Liver (tissue), 9 donors: Measurements from ENCODE around the gene DNAH8. TPM values are rescaled to one million over a fixed set of nuclear protein-coding genes. Genes with fewer than 3 reads are reported as not detected.

ENCODE experiments used
- DNase-seq: peaks from one replicate; pipeline ENCODE4 v3.0.0-alpha.2; 2017; ENCODE audit warnings: low spot score
- H3K27ac ChIP-seq, 2 donors: one replicate each; pipeline ENCODE4 v1.7.0; 2013; ENCODE audit warnings: inconsistent platforms in 2 of 2, low read length in 2 of 2, control low read depth in 1 of 2, low read depth in 1 of 2, mild to moderate bottlenecking in 1 of 2
- H3K27me3 ChIP-seq, 4 donors: one replicate each; pipeline versions ENCODE4 v1.6.1 to v1.7.0; 2013; ENCODE audit warnings: low read length in 3 of 4, inconsistent platforms in 1 of 4, mild to moderate bottlenecking in 1 of 4, moderate library complexity in 1 of 4; ENCODE audit not compliant: control insufficient read depth in 4 of 4, insufficient read depth in 4 of 4
- H3K36me3 ChIP-seq, 4 donors: one replicate each; pipeline versions ENCODE4 v1.6.1 to v1.7.0; 2013; ENCODE audit warnings: low read length in 3 of 4, mild to moderate bottlenecking in 3 of 4, low read depth in 1 of 4, moderate library complexity in 1 of 4; ENCODE audit not compliant: control insufficient read depth in 4 of 4, insufficient read depth in 3 of 4
- H3K4me1 ChIP-seq, 4 donors: one replicate each; pipeline versions ENCODE4 v1.6.1 to v1.7.0; 2013; ENCODE audit warnings: low read length in 3 of 4, mild to moderate bottlenecking in 3 of 4, moderate library complexity in 1 of 4; ENCODE audit not compliant: control insufficient read depth in 4 of 4, insufficient read depth in 4 of 4
- H3K4me3 ChIP-seq, 3 donors: one replicate each; pipeline versions ENCODE4 v1.6.1 to v1.7.0; 2013; ENCODE audit warnings: low read length in 3 of 3, control low read depth in 1 of 3, low read depth in 1 of 3, mild to moderate bottlenecking in 1 of 3
- H3K9ac ChIP-seq, 2 donors: one replicate each; pipeline ENCODE4 v1.7.0; 2013; ENCODE audit warnings: low read length in 2 of 2, mild to moderate bottlenecking in 2 of 2, moderate library complexity in 2 of 2, control low read depth in 1 of 2, low read depth in 1 of 2
- H3K9me3 ChIP-seq, 4 donors: one replicate each; pipeline versions ENCODE4 v1.6.1 to v1.7.0; 2013; ENCODE audit warnings: low read length in 3 of 4; ENCODE audit not compliant: control insufficient read depth in 4 of 4
- EGR1 ChIP-seq, 2 donors: IDR thresholded peaks; 2 replicates each; pipeline ENCODE4 v1.6.1; 2016 to 2018; ENCODE audit warnings: antibody characterized with exemption in 2 of 2, low read depth in 2 of 2
- FOXA2 ChIP-seq: IDR thresholded peaks from 2 replicates; pipeline ENCODE4 v1.6.1; 2016; ENCODE audit warnings: antibody characterized with exemption
- GABPA ChIP-seq, 2 donors: IDR thresholded peaks in 1 of 2; conservative IDR thresholded peaks in 1 of 2; 2 replicates each; pipeline ENCODE4 v1.6.1; 2016; ENCODE audit warnings: antibody characterized with exemption in 2 of 2, mild to moderate bottlenecking in 1 of 2, moderate library complexity in 1 of 2
- HNF4A ChIP-seq, 2 donors: conservative IDR thresholded peaks; 2 replicates each; pipeline ENCODE4 v1.6.1; 2016; ENCODE audit warnings: antibody characterized with exemption in 2 of 2, mild to moderate bottlenecking in 2 of 2
- RAD21 ChIP-seq, 2 donors: IDR thresholded peaks; 2 replicates each; pipeline ENCODE4 v1.6.1; 2016; ENCODE audit warnings: antibody characterized with exemption in 2 of 2, mild to moderate bottlenecking in 2 of 2
- RXRA ChIP-seq, 2 donors: IDR thresholded peaks; 2 replicates each; pipeline ENCODE4 v1.6.1; 2017 to 2018; ENCODE audit warnings: antibody characterized with exemption in 2 of 2, mild to moderate bottlenecking in 1 of 2
- SP1 ChIP-seq: IDR thresholded peaks from 2 replicates; pipeline ENCODE4 v1.6.1; 2018; ENCODE audit warnings: antibody characterized with exemption, mild to moderate bottlenecking
- TAF1 ChIP-seq: conservative IDR thresholded peaks from 2 replicates; pipeline ENCODE4 v1.6.1; 2016; ENCODE audit warnings: antibody characterized with exemption, mild to moderate bottlenecking
- WGBS: extraction: QIAGEN DNeasy Blood & Tissue Kit; methylation state at CpG from one replicate; pipeline ENCODE4 v1.1.7; 2013; 5-methylcytosine and 5-hydroxymethylcytosine counted together
- polyA plus RNA-seq, 2 donors: library from polyadenylated mRNA; stranded (reverse) in 1 of 2; unstranded in 1 of 2; fragments of 200-250 nt in 1 of 2; fragments of >200 nt in 1 of 2; fragmentation: Nextera tagmentation in 1 of 2; extraction: Ambion mirVana in 1 of 2; gene quantifications; one replicate each; pipeline versions ENCODE4 v1.2.1 to v1.2.3, GENCODE V29; 2013 to 2015
- total RNA-seq, 2 donors: library from RNA; depleted of rRNA; stranded (reverse); fragments of >200 nt; gene quantifications; one replicate each; pipeline ENCODE4 v1.2.3, GENCODE V29; 2014
- TF ChIP-seq, protein P1 (sequence below): IDR thresholded peaks from 2 replicates; pipeline ENCODE4 v1.6.1; 2016; ENCODE audit warnings: antibody characterized with exemption
- TF ChIP-seq, protein P2 (sequence below): IDR thresholded peaks from 2 replicates; pipeline ENCODE4 v1.6.1; 2016; ENCODE audit warnings: antibody characterized with exemption
- TF ChIP-seq, protein P3 (sequence below): IDR thresholded peaks from 2 replicates; pipeline ENCODE4 v1.6.1; 2016; ENCODE audit warnings: antibody characterized with exemption, mild to moderate bottlenecking
- TF ChIP-seq, protein P4 (sequence below): fragments of 150-350 bp; IDR thresholded peaks from 2 replicates; pipeline ENCODE4 v1.5.1; 2017; ENCODE audit warnings: improper control_type of control experiment, low read depth, low read length; ENCODE audit not compliant: missing input control
- TF ChIP-seq, protein P5 (sequence below): IDR thresholded peaks from 2 replicates; pipeline ENCODE4 v1.6.1; 2016; ENCODE audit warnings: antibody characterized with exemption
- donor health status: healthy.
- donor health status: healthy.
- donor health status: healthy.
- donor health status: healthy.
- donor health status: healthy.

Gene DNAH8
- total and polyA plus RNA-seq, 4 donors = under 0.01 to 0.05 TPM; not detected in 2

DNA sequence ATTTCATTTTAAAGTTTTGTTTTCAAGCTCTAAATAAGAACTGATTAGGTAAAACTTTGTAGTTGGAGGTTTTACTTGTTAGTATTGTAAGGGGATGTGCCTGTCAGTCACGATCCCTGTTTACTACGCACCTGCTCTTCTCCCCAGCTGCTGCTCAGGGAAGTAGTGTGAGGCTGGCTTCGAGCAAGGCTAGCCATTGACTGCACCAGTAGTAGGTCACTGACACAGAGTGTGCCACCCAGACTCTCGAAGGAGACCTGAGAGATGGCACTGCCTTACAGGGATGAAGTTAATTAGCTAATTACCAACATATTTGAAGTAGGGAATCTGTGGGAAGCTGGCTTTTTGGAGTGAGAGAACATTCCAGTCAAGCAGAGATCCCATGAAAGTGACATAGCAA lies 89.2 kb downstream of the DNAH8 start:
- no peak for TF ChIP-seq GABPA (IDR thresholded peaks at IDR 0.05 in 1 of 2, conservative IDR thresholded peaks at IDR 0.05 in 1 of 2)
- TF ChIP-seq SP1 = no peak
- TF ChIP-seq, protein P1, sequence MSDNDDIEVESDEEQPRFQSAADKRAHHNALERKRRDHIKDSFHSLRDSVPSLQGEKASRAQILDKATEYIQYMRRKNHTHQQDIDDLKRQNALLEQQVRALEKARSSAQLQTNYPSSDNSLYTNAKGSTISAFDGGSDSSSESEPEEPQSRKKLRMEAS = no peak
- TF ChIP-seq, protein P2, sequence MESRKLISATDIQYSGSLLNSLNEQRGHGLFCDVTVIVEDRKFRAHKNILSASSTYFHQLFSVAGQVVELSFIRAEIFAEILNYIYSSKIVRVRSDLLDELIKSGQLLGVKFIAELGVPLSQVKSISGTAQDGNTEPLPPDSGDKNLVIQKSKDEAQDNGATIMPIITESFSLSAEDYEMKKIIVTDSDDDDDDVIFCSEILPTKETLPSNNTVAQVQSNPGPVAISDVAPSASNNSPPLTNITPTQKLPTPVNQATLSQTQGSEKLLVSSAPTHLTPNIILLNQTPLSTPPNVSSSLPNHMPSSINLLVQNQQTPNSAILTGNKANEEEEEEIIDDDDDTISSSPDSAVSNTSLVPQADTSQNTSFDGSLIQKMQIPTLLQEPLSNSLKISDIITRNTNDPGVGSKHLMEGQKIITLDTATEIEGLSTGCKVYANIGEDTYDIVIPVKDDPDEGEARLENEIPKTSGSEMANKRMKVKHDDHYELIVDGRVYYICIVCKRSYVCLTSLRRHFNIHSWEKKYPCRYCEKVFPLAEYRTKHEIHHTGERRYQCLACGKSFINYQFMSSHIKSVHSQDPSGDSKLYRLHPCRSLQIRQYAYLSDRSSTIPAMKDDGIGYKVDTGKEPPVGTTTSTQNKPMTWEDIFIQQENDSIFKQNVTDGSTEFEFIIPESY = no peak
- TF ChIP-seq, protein P3, sequence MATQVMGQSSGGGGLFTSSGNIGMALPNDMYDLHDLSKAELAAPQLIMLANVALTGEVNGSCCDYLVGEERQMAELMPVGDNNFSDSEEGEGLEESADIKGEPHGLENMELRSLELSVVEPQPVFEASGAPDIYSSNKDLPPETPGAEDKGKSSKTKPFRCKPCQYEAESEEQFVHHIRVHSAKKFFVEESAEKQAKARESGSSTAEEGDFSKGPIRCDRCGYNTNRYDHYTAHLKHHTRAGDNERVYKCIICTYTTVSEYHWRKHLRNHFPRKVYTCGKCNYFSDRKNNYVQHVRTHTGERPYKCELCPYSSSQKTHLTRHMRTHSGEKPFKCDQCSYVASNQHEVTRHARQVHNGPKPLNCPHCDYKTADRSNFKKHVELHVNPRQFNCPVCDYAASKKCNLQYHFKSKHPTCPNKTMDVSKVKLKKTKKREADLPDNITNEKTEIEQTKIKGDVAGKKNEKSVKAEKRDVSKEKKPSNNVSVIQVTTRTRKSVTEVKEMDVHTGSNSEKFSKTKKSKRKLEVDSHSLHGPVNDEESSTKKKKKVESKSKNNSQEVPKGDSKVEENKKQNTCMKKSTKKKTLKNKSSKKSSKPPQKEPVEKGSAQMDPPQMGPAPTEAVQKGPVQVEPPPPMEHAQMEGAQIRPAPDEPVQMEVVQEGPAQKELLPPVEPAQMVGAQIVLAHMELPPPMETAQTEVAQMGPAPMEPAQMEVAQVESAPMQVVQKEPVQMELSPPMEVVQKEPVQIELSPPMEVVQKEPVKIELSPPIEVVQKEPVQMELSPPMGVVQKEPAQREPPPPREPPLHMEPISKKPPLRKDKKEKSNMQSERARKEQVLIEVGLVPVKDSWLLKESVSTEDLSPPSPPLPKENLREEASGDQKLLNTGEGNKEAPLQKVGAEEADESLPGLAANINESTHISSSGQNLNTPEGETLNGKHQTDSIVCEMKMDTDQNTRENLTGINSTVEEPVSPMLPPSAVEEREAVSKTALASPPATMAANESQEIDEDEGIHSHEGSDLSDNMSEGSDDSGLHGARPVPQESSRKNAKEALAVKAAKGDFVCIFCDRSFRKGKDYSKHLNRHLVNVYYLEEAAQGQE = no peak
- no peak for TF ChIP-seq RXRA (IDR thresholded peaks at IDR 0.05)
- TF ChIP-seq, protein P4, sequence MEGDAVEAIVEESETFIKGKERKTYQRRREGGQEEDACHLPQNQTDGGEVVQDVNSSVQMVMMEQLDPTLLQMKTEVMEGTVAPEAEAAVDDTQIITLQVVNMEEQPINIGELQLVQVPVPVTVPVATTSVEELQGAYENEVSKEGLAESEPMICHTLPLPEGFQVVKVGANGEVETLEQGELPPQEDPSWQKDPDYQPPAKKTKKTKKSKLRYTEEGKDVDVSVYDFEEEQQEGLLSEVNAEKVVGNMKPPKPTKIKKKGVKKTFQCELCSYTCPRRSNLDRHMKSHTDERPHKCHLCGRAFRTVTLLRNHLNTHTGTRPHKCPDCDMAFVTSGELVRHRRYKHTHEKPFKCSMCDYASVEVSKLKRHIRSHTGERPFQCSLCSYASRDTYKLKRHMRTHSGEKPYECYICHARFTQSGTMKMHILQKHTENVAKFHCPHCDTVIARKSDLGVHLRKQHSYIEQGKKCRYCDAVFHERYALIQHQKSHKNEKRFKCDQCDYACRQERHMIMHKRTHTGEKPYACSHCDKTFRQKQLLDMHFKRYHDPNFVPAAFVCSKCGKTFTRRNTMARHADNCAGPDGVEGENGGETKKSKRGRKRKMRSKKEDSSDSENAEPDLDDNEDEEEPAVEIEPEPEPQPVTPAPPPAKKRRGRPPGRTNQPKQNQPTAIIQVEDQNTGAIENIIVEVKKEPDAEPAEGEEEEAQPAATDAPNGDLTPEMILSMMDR = no peak
- TF ChIP-seq HNF4A (conservative IDR thresholded peaks at IDR 0.05) = no peak
- Histone ChIP-seq H3K4me1 (no peaks in the 10 kb centered on the region), H3K27me3 (no peaks in the 10 kb centered on the region), H3K9me3 (no peaks in the 10 kb centered on the region), H3K9ac (no peak overlapping the region), H3K4me3 (no peak overlapping the region), H3K27ac (no peak overlapping the region), H3K36me3 (no peaks in the 10 kb centered on the region)
- no peak for DNase-seq
- 66% methylated on average over 4 of the region's 4 CpGs for WGBS

DNA sequence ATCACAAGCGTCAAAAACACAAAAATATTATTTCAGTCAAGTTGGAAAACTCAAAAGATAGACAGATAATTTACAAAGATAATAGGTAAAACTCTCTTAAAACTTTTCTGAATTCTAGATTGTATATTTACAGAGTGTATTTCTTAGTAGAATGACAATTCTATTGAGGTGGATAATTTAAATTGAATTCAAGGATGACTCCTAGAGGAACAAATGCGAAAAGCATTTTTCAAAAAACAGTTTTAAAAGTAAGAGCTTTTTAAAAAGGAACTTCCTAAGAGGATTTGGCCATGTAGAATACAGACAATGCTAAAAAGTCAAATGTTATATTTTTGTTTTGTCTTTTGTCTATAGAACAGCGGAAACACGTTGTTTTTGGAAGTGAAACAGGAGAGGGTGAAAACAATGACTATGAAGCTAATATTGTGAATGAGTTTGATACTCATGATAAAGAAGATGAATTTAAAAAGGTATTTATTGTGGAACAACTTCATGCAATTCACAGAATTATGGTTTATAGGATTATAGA lies 90.1 kb downstream of the DNAH8 start:
- Histone ChIP-seq H3K36me3 (no peaks in the 10 kb centered on the region), H3K4me3 (no peak overlapping the region), H3K27me3 (no peaks in the 10 kb centered on the region), H3K27ac (no peak overlapping the region), H3K9me3 (no peaks in the 10 kb centered on the region), H3K9ac (no peak overlapping the region), H3K4me1 (no peaks in the 10 kb centered on the region)
- DNase-seq = no peak
- TF ChIP-seq, protein P1 = no peak
- TF ChIP-seq FOXA2 (no peak), RXRA (IDR thresholded peaks at IDR 0.05) (no peak), RAD21 (IDR thresholded peaks at IDR 0.05) (no peak), EGR1 (IDR thresholded peaks at IDR 0.05; ENCODE audit: low read depth in 2 of 2) (no peak), TAF1 (no peak), SP1 (no peak)
- TF ChIP-seq, protein P5, sequence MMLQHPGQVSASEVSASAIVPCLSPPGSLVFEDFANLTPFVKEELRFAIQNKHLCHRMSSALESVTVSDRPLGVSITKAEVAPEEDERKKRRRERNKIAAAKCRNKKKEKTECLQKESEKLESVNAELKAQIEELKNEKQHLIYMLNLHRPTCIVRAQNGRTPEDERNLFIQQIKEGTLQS = no peak
- TF ChIP-seq, protein P2 = no peak
- TF ChIP-seq, protein P4 = no peak
- WGBS = 90% methylated on average over 4 of the region's 4 CpGs
